ENCODE data around the gene GRIP2. TPM values are rescaled to one million over a fixed set of nuclear protein-coding genes. Genes with fewer than 3 reads are reported as not detected.

Gene GRIP2
- total RNA-seq, 1 donor from 2014 or later: 8.9 TPM

- peaks cover 0 to 6% (median 5%) of the 10 kb centered on the region in 3 donors for H3K36me3 ChIP-seq (ENCODE audit: control insufficient read depth in 3 of 3, insufficient read depth in 3 of 3, low read length in 3 of 3)
- H3K9ac ChIP-seq (ENCODE audit: low read depth in 1 of 3, low read length in 3 of 3): peak overlapping the region in 1 of 3 donors; percentile 62
- H3K27ac ChIP-seq (ENCODE audit: low read depth, low read length): no peak overlapping the region
- no peaks in the 10 kb centered on the region for H3K9me3 ChIP-seq (ENCODE audit: control insufficient read depth in 3 of 3, low read length in 3 of 3)
- no peak overlapping the region for H3K4me3 ChIP-seq (ENCODE audit: low read length in 3 of 3)
- peaks cover 58 to 67% (median 60%) of the 10 kb centered on the region in 3 donors for H3K4me1 ChIP-seq (ENCODE audit: control insufficient read depth in 3 of 3, insufficient read depth in 3 of 3, low read length in 3 of 3)
- no peaks in the 10 kb centered on the region for H3K27me3 ChIP-seq (ENCODE audit: control insufficient read depth in 3 of 3, insufficient read depth in 3 of 3, low read length in 3 of 3)
Observed at GRCh38 chr3:14542656-14543055, 2.5 kb upstream of the GRIP2 start.

- peaks cover 0 to 6% (median 5%) of the 10 kb centered on the region in 3 donors for H3K36me3 ChIP-seq (ENCODE audit: control insufficient read depth in 3 of 3, insufficient read depth in 3 of 3, low read length in 3 of 3)
- peak overlapping the region; percentile 92 for H3K27ac ChIP-seq (ENCODE audit: low read depth, low read length)
- H3K4me3 ChIP-seq (ENCODE audit: low read length in 3 of 3): no peak overlapping the region
- no peaks in the 10 kb centered on the region for H3K9me3 ChIP-seq (ENCODE audit: control insufficient read depth in 3 of 3, low read length in 3 of 3)
- H3K27me3 ChIP-seq (ENCODE audit: control insufficient read depth in 3 of 3, insufficient read depth in 3 of 3, low read length in 3 of 3): no peaks in the 10 kb centered on the region
- H3K4me1 ChIP-seq (ENCODE audit: control insufficient read depth in 3 of 3, insufficient read depth in 3 of 3, low read length in 3 of 3): peaks cover 67 to 75% (median 69%) of the 10 kb centered on the region in 3 donors
- H3K9ac ChIP-seq (ENCODE audit: low read depth in 1 of 3, low read length in 3 of 3): peak overlapping the region in 2 of 3 donors; percentile 70 to 85
Observed at GRCh38 chr3:14541646-14542045, 1.5 kb upstream of the GRIP2 start.

GRCh38 chr3:14540821-14541385 is 761 bp upstream of the GRIP2 start:
- Histone ChIP-seq H3K27ac (ENCODE audit: low read depth, low read length) (peak overlapping the region; percentile 92), H3K4me3 (ENCODE audit: low read length in 3 of 3) (peak overlapping the region; percentile 80 to 93 (median 83)), H3K9me3 (ENCODE audit: control insufficient read depth in 3 of 3, low read length in 3 of 3) (no peaks in the 10 kb centered on the region), H3K4me1 (ENCODE audit: control insufficient read depth in 3 of 3, insufficient read depth in 3 of 3, low read length in 3 of 3) (peaks cover 75 to 83% (median 77%) of the 10 kb centered on the region in 3 donors), H3K9ac (ENCODE audit: low read depth in 1 of 3, low read length in 3 of 3) (peak overlapping the region; percentile 85 to 98 (median 91)), H3K36me3 (ENCODE audit: control insufficient read depth in 3 of 3, insufficient read depth in 3 of 3, low read length in 3 of 3) (peaks cover 0 to 6% (median 5%) of the 10 kb centered on the region in 3 donors), H3K27me3 (ENCODE audit: control insufficient read depth in 3 of 3, insufficient read depth in 3 of 3, low read length in 3 of 3) (no peaks in the 10 kb centered on the region)

GRCh38 chr3:14539384-14539741 is 779 bp downstream of the GRIP2 start:
- H3K27me3 ChIP-seq (ENCODE audit: control insufficient read depth in 3 of 3, insufficient read depth in 3 of 3, low read length in 3 of 3): no peaks in the 10 kb centered on the region
- peaks cover 0 to 6% (median 5%) of the 10 kb centered on the region in 3 donors for H3K36me3 ChIP-seq (ENCODE audit: control insufficient read depth in 3 of 3, insufficient read depth in 3 of 3, low read length in 3 of 3)
- H3K4me1 ChIP-seq (ENCODE audit: control insufficient read depth in 3 of 3, insufficient read depth in 3 of 3, low read length in 3 of 3): peaks cover 90 to 98% (median 92%) of the 10 kb centered on the region in 3 donors
- peak overlapping the region; percentile 80 to 93 (median 83) for H3K4me3 ChIP-seq (ENCODE audit: low read length in 3 of 3)
- H3K9me3 ChIP-seq (ENCODE audit: control insufficient read depth in 3 of 3, low read length in 3 of 3): no peaks in the 10 kb centered on the region
- peak overlapping the region; percentile 92 for H3K27ac ChIP-seq (ENCODE audit: low read depth, low read length)
- H3K9ac ChIP-seq (ENCODE audit: low read depth in 1 of 3, low read length in 3 of 3): peak overlapping the region; percentile 85 to 98 (median 91)

GRCh38 chr3:14538451-14539088 is 1.6 kb downstream of the GRIP2 start:
- Histone ChIP-seq H3K27ac (ENCODE audit: low read depth, low read length) (peak overlapping the region; percentile 92), H3K4me3 (ENCODE audit: low read length in 3 of 3) (peak overlapping the region; percentile 80 to 93 (median 83)), H3K9ac (ENCODE audit: low read depth in 1 of 3, low read length in 3 of 3) (peak overlapping the region; percentile 85 to 98 (median 91)), H3K36me3 (ENCODE audit: control insufficient read depth in 3 of 3, insufficient read depth in 3 of 3, low read length in 3 of 3) (peaks cover 0 to 11% (median 5%) of the 10 kb centered on the region in 3 donors), H3K27me3 (ENCODE audit: control insufficient read depth in 3 of 3, insufficient read depth in 3 of 3, low read length in 3 of 3) (no peaks in the 10 kb centered on the region), H3K4me1 (ENCODE audit: control insufficient read depth in 3 of 3, insufficient read depth in 3 of 3, low read length in 3 of 3) (peaks cover 93 to 98% (median 94%) of the 10 kb centered on the region in 3 donors), H3K9me3 (ENCODE audit: control insufficient read depth in 3 of 3, low read length in 3 of 3) (no peaks in the 10 kb centered on the region)

- H3K4me3 ChIP-seq (ENCODE audit: low read length in 3 of 3): peak overlapping the region; percentile 63 to 93 (median 83)
- H3K27me3 ChIP-seq (ENCODE audit: control insufficient read depth in 3 of 3, insufficient read depth in 3 of 3, low read length in 3 of 3): no peaks in the 10 kb centered on the region
- H3K9me3 ChIP-seq (ENCODE audit: control insufficient read depth in 3 of 3, low read length in 3 of 3): no peaks in the 10 kb centered on the region
- peaks cover 92 to 98% (median 94%) of the 10 kb centered on the region in 3 donors for H3K4me1 ChIP-seq (ENCODE audit: control insufficient read depth in 3 of 3, insufficient read depth in 3 of 3, low read length in 3 of 3)
- peak overlapping the region; percentile 75 to 98 (median 85) for H3K9ac ChIP-seq (ENCODE audit: low read depth in 1 of 3, low read length in 3 of 3)
- H3K27ac ChIP-seq (ENCODE audit: low read depth, low read length): peak overlapping the region; percentile 92
- peaks cover 0 to 11% (median 5%) of the 10 kb centered on the region in 3 donors for H3K36me3 ChIP-seq (ENCODE audit: control insufficient read depth in 3 of 3, insufficient read depth in 3 of 3, low read length in 3 of 3)
Observed at GRCh38 chr3:14537590-14538450, 2.3 kb downstream of the GRIP2 start.

- no peaks in the 10 kb centered on the region for H3K27me3 ChIP-seq (ENCODE audit: control insufficient read depth in 3 of 3, insufficient read depth in 3 of 3, low read length in 3 of 3)
- peaks cover 92 to 98% (median 95%) of the 10 kb centered on the region in 3 donors for H3K4me1 ChIP-seq (ENCODE audit: control insufficient read depth in 3 of 3, insufficient read depth in 3 of 3, low read length in 3 of 3)
- H3K27ac ChIP-seq (ENCODE audit: low read depth, low read length): peak overlapping the region; percentile 92
- peak overlapping the region; percentile 63 to 93 (median 83) for H3K4me3 ChIP-seq (ENCODE audit: low read length in 3 of 3)
- peaks cover 0 to 11% (median 5%) of the 10 kb centered on the region in 3 donors for H3K36me3 ChIP-seq (ENCODE audit: control insufficient read depth in 3 of 3, insufficient read depth in 3 of 3, low read length in 3 of 3)
- no peaks in the 10 kb centered on the region for H3K9me3 ChIP-seq (ENCODE audit: control insufficient read depth in 3 of 3, low read length in 3 of 3)
- H3K9ac ChIP-seq (ENCODE audit: low read depth in 1 of 3, low read length in 3 of 3): peak overlapping the region; percentile 63 to 98 (median 75)
Observed at GRCh38 chr3:14536837-14537589, 3.1 kb downstream of the GRIP2 start.

GRCh38 chr3:14536055-14536815 is 3.9 kb downstream of the GRIP2 start:
- Histone ChIP-seq H3K9me3 (ENCODE audit: control insufficient read depth in 3 of 3, low read length in 3 of 3) (no peaks in the 10 kb centered on the region), H3K4me1 (ENCODE audit: control insufficient read depth in 3 of 3, insufficient read depth in 3 of 3, low read length in 3 of 3) (peaks cover 85 to 98% (median 94%) of the 10 kb centered on the region in 3 donors), H3K27me3 (ENCODE audit: control insufficient read depth in 3 of 3, insufficient read depth in 3 of 3, low read length in 3 of 3) (no peaks in the 10 kb centered on the region), H3K36me3 (ENCODE audit: control insufficient read depth in 3 of 3, insufficient read depth in 3 of 3, low read length in 3 of 3) (peaks cover 3 to 13% (median 5%) of the 10 kb centered on the region in 3 donors), H3K4me3 (ENCODE audit: low read length in 3 of 3) (peak overlapping the region in 2 of 3 donors; percentile 45 to 83), H3K9ac (ENCODE audit: low read depth in 1 of 3, low read length in 3 of 3) (peak overlapping the region in 2 of 3 donors; percentile 3 to 98), H3K27ac (ENCODE audit: low read depth, low read length) (peak overlapping the region; percentile 92)

Measured in skeletal muscle tissue (tissue), 4 donors.